ENCODE results near the gene CLMP.

CLMP gene

GRCh38 chr11:123235117-123235655 is 40.1 kb upstream of the CLMP start (continued):
- TF ChIP-seq ZNF513 (tag by site-specific recombination; IDR thresholded peaks at IDR 0.05) = 0 out of 2 replicates have a peak, but pooled peaks have one; percentile 16
- TF ChIP-seq ZNF558 (tag by site-specific recombination; IDR thresholded peaks at IDR 0.05) = no peak
- no peak for TF ChIP-seq ZNF26 (tag by site-specific recombination; IDR thresholded peaks at IDR 0.05)
- TF ChIP-seq KLF1 (tag by site-specific recombination; IDR thresholded peaks at IDR 0.05) = no peak
- no peak for TF ChIP-seq ZNF426 (tag by site-specific recombination; IDR thresholded peaks at IDR 0.05)
- no peak for TF ChIP-seq ZBTB49 (tag by site-specific recombination; IDR thresholded peaks at IDR 0.05; ENCODE audit: low read depth)
- TF ChIP-seq KLF10 (tag by site-specific recombination; IDR thresholded peaks at IDR 0.05) = peak; percentile 29; the same call in 1 of the 2 replicates
- TF ChIP-seq FEZF1 (tag by site-specific recombination; IDR thresholded peaks at IDR 0.05) = no peak
- TF ChIP-seq ZNF677 (tag by site-specific recombination; IDR thresholded peaks at IDR 0.05) = peak; percentile 68
- peak; percentile 47; the same call in 1 of the 2 replicates for TF ChIP-seq ZNF184 (tag by site-specific recombination; IDR thresholded peaks at IDR 0.05)
- no peak for TF ChIP-seq ZSCAN5A (tag by site-specific recombination; IDR thresholded peaks at IDR 0.05)
- no peak for TF ChIP-seq ZNF354C (tag by site-specific recombination; IDR thresholded peaks at IDR 0.05; ENCODE audit: borderline replicate concordance, low read depth)
- no peak for TF ChIP-seq SP3 (tag by site-specific recombination; IDR thresholded peaks at IDR 0.05)
- no peak for TF ChIP-seq TCF7L2 (IDR thresholded peaks at IDR 0.05; ENCODE audit: borderline replicate concordance, low read depth, low read length)
- 0 out of 2 replicates have a peak, but pooled peaks have one; percentile 54 for TF ChIP-seq ZSCAN30 (tag by site-specific recombination; IDR thresholded peaks at IDR 0.05)
- no peak for TF ChIP-seq ZBTB20 (tag by site-specific recombination; IDR thresholded peaks at IDR 0.05)
- TF ChIP-seq ZEB2 (tag by site-specific recombination; IDR thresholded peaks at IDR 0.05) = no peak
- TF ChIP-seq ZNF624 (tag by site-specific recombination; IDR thresholded peaks at IDR 0.05) = 0 out of 2 replicates have a peak, but pooled peaks have one; percentile 19
- no peak for TF ChIP-seq ZBTB17 (tag by site-specific recombination; IDR thresholded peaks at IDR 0.05)
- TF ChIP-seq ZNF404 (tag by site-specific recombination; IDR thresholded peaks at IDR 0.05) = no peak
- no peak for TF ChIP-seq ZFHX2 (tag by site-specific recombination; conservative IDR thresholded peaks at IDR 0.05)
- TF ChIP-seq ZNF621 (tag by site-specific recombination; IDR thresholded peaks at IDR 0.05) = peak; percentile 53; the same call in 1 of the 2 replicates
- no peak for TF ChIP-seq HIC1 (tag by site-specific recombination; IDR thresholded peaks at IDR 0.05)
- TF ChIP-seq ZNF121 (tag by site-specific recombination; IDR thresholded peaks at IDR 0.05) = no peak
- TF ChIP-seq ZBTB44 (tag by site-specific recombination; IDR thresholded peaks at IDR 0.05) = peak; percentile 70; the same call in 1 of the 2 replicates
- 0 out of 2 replicates have a peak, but pooled peaks have one; percentile 50 for TF ChIP-seq ZNF785 (tag by site-specific recombination; IDR thresholded peaks at IDR 0.05)
- TF ChIP-seq ZNF350 (tag by site-specific recombination; IDR thresholded peaks at IDR 0.05) = peak; percentile 80; the same call in 1 of the 2 replicates
- TF ChIP-seq ATF2 (tag by site-specific recombination; IDR thresholded peaks at IDR 0.05; ENCODE audit: low read depth) = no peak
